Hematopoietic multipotent progenitor cell (in vitro differentiated cells): ENCODE results near the gene CARD11. TPM values are rescaled to one million over a fixed set of nuclear protein-coding genes. Genes with fewer than 3 reads are reported as not detected.
"Not testable (repeated sequence)": the region's sequence is repeated elsewhere in the genome, so short reads cannot be mapped to it uniquely, and the experiment has no call there.

ENCODE experiments used
- DNase-seq, 3 donors: peaks; one replicate each; pipeline ENCODE4 v3.0.0-alpha.2; 2011 to 2015; ENCODE audit warnings: low read depth in 2 of 3, low spot score in 2 of 3
- total RNA-seq: library from RNA; depleted of rRNA; stranded (reverse); fragments of >200 nt; gene quantifications from one replicate; pipeline ENCODE4 v1.2.3, GENCODE V29; 2012

The CARD11 gene
- total RNA-seq, 1 donor = 15.1 TPM

DNA sequence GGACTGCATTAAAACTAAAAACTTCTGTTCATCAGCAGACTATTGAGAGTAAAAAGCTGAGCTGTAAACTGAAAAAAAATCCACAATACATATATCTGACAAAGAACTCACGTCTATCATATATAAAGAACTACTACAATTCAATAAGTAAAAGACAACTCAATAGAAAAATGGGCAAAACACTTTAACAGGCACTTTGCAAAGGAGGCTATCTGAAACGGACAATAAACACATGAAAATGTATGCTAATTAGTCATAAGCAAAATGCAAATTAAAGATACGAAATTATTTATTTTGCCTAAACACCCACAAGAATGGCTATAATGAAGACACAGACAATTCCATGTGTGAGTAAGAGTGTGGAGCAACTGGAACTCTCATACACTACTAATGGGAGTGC is 18.1 kb downstream of the CARD11 start:
- DNase-seq = no peak

DNA sequence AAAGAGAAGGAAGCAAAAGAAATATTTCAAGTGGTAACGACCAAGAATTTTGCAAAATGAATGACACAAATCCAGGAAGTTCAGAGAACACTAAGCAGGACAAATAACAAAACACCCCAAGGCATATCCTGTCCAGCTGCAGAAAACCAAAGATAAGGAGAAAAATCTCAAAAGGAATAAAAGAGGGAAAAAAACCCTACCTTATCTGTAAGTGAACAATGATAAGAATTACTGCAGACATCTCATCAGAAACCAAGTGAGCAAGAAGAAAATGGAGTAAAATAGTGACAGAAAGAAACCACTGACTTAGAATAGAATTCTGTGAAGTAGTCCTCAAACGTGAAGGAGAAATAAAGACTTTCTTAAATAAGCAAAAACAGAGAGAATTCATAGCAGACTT is 21.8 kb downstream of the CARD11 start:
- no peak for DNase-seq

DNA sequence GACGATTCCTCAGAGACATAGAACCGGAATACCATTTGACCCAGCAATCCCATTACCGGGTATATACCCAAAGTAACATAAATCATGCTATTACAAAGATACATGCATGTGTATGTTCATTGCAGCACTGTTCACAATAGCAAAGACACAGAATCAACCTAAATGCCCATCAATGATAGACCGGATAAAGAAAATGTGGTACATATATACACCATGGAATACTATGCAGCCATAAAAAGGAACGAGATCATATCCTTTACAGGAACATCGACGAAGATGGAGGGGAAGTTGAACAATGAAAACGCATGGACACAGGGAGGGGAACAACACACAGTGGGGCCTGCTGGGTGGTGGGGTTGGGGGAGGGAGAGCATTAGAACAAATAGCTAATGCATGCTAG is 22.4 kb downstream of the CARD11 start:
- DNase-seq = not testable (repeated sequence)

GRCh38 chr7:3020416-3020815 is 23.3 kb downstream of the CARD11 start:
- DNase-seq = no peak

DNA sequence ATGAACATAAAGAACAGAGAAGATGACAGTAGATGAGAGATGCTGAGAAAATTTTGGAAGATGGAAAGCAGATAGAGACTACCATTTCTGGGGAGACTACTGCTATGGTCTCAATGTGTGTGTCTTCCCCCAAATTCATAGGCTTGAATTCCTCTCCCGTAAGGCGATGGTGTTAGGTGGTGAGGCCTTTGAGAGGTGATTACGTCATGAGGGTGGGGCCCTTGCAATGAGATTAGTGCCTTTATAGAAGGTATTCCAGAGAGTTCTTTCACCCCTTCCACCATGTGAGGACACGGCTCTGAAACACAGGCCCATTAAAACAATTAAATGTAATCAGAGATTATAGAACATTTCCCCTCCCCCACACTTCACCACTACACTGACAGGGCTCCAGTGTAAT is 23.9 kb downstream of the CARD11 start:
- DNase-seq = no peak

DNA sequence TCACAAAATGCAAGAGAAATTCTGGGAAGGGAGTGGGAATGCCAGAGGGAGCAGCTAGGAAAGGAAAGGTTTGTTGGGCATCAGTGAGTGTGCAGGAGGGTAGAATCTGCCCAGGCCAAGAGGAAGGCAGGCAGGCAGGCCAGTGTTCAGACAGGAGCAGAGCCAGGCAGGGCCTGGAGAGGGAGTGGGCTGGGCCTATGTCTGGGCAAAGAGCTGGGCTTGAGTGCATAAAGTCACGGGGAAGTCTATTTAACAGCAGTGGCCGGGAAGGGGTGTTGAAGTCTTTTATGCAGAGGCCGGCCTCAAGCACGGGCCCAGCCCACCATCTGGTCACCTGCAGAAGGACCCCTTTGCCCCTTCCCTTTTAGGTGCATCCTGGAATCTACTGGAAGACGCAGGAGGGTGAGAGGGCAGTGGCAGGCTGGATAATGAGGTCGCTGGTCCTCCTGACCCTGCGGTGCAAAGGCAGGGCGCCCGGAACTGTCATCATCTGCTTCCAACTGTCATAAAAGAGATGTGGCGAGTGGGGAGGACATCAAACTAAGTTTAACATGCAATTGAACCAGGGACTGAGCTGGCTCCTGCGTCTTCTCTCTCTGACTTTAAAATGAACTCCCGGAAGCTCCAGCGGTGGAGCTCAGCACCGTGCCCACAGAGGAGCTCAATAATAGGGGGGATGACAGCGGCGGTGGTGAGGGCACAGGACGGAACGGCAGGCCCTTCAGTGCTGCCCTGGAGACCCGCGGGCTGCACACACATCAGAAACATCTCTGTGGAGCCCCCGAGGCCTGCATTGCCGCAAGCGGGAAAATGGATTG is 29.5 kb downstream of the CARD11 start:
- DNase-seq = no peak

DNA sequence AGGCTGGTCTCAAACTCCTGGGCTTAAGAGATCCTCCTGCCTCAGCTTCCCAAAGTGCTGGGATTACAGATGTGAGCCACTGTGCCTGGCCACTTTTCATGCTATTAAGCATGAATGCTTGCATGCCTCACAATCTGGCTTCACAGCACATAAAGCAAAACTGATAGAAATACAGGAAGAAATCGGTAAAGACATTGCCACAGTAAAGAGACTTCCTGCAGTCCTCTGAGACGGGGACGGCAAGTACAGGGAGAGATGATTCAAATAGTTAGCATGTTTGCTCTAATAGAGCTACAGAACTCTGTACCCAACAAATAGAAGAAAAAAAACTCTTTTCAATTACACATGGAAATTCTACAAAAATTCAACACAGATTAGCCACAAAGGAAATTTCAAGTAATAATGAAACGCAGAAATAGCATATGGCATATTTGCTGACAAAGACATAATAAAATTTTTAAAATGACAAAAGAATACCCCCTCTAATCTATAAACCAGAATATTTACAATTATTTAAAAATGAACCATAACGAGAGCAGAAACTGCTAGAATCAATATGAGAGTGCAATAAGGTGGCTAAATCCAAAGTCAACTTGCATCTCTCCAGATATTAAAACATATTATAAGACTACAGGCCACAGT is 32.3 kb downstream of the CARD11 start:
- no peak for DNase-seq

DNA sequence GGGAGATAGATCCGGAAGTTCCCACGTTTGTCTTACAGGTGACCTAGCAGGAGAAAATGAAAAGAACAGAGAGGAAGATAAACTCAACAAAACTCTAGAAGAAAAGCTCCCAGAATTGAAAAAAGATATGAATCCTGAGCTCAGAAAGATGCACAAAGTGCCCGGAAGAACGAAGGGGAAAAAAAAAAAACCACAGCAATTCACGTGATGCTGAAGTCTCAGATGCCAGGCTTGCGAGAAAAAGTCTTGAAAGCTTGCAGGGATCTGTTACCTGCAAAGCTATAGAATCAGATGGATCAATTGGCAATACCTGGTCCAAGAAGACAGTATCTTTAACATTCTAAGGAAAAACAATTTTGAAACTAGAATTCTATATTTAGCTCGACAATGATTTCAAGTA is 33.5 kb downstream of the CARD11 start:
- DNase-seq = no peak

- no peak for DNase-seq
Measured at GRCh38 chr7:3009086-3009485, 34.6 kb downstream of the CARD11 start.

DNA sequence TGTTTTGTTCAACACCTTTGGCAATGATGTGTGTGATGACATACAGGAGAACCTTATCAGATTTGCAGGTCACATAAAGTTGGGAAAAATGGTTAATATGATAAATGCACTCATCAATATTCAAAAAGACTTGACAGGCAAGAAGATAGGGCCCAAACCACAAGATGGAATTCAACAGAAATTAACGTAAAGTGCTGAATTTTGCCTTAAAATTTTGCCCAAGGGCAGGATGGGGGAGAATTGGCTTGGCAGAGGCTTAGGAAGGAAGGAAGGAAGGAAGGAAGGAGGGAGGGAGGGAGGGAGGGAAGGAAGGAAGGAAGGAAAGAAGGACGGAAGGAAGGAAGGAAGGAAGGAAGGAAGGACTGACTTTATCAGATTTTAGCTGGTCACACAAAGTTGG is 35.3 kb downstream of the CARD11 start:
- DNase-seq = no peak

- no peak for DNase-seq
Measured at GRCh38 chr7:3007696-3008095, 36.0 kb downstream of the CARD11 start.

DNA sequence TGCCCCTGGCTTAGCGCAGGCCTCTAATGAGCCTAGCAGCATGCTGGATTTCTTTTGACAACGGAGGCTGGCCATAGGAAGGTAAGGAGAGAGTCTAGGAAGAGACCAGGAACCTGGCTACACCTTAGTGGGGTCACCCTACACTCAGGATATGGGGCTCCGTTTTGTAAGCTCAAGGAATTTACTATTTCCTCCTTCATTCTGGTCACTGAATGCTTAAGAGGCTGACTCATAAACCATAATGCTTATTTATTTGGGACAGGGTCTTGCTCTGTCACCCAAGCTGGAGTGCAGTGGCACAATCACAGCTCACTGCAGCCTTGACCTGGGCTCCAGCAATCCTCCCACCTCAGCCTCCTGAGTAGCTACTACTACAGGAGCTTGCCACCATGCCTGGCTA is 38.4 kb downstream of the CARD11 start:
- DNase-seq = no peak

DNA sequence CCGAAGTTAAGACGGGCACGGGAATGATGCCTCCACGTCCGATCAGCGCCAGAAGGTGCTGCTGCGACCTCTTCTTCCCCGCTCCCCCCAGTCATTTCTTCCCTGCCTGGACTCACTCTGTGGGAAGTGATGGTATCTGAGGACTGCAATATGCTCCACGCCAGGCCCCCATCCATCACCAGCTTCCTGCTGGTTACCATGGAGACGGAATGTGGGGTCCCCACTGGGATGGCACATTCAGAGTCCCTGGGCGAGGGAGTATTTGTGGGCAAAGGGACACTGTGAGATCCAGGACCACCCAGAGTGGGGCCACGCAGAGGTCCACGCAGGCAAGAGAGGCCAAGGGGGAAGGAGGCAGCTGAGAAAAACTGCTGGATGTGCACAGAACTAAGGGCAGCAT is 39.7 kb downstream of the CARD11 start:
- no peak for DNase-seq

GRCh38 chr7:3002631-3003030 is 41.0 kb downstream of the CARD11 start:
- DNase-seq = no peak

DNA sequence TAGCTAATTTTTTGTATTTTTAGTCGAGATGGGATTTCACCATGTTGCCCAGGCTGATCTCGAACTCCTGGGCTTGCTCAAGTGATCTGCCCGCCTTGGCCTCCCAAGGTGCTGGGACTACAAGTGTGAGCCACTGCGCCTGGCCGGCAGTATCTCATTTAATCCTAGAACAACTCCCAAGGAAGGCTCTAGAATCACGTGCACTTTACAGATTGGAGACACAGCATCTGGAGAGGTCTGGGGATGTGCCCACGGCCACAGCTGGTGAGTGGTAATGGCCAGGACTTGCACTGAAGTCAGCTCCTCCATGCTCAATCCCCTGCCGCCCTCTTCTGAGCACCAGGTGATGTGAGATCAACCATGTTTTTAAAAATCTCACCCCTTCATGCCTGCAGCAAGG is 43.1 kb downstream of the CARD11 start:
- no peak for DNase-seq

GRCh38 chr7:2999078-2999500 is 44.6 kb downstream of the CARD11 start:
- no peak for DNase-seq

- no peak for DNase-seq
Measured at GRCh38 chr7:2997014-2997413, 46.7 kb downstream of the CARD11 start.

DNA sequence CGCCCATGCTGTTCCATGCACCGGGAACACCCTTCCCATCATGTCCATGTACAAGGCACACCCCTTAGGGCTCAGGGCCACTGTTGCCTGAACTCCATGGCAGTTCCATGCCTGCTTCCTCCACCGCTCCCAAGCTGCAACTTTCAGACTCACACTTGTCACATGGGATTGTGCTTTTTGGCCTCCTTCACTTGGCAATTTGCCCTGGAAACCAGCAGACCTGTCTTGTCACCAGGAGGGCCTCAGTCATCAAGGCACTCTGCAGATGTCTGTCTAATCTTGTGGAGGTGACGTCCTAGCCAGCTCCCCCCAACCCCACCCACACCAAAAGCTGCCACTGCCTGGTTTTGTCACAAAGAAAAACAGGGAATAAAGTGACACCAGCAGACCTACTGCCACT is 47.5 kb downstream of the CARD11 start:
- no peak for DNase-seq

GRCh38 chr7:2993868-2994267 is 49.8 kb downstream of the CARD11 start:
- DNase-seq = no peak

DNA sequence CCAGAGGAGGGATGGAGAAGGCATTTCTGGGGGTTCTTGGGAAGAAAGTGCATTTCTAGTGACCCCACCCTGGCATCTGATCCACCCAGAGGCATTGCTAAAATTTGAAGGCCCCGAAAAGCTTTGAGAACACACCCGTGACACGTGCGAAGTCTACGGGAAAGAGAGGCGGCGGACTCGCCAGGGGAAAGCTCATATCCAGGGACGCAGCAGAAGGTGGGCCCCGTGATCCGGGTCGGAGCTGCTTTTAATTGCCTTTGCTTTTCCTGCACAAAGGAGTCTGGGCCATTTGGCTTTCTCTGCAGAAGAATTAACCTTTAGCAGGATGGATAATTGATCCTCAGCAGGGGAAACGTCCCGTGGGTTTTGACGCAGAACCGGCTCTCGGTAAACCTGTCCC is 50.3 kb downstream of the CARD11 start:
- DNase-seq = no peak

GRCh38 chr7:2990949-2991470 is 52.7 kb downstream of the CARD11 start:
- no peak for DNase-seq

- DNase-seq = no peak
Measured at GRCh38 chr7:2986561-2986960, 57.1 kb downstream of the CARD11 start.
